HUES48 (cell line): ENCODE results near the gene MAP3K12.

Source experiments
- H3K27ac ChIP-seq: one replicate; pipeline ENCODE4 v1.7.0; 2013; ENCODE audit warnings: low read depth, low read length, inconsistent platforms
- H3K27me3 ChIP-seq: 2 replicates; pipeline ENCODE4 v1.6.1; 2013; ENCODE audit warnings: mild to moderate bottlenecking, low read length; ENCODE audit not compliant: control insufficient read depth, insufficient read depth
- H3K36me3 ChIP-seq: 2 replicates; pipeline ENCODE4 v1.6.1; 2013; ENCODE audit warnings: low read length; ENCODE audit not compliant: control insufficient read depth, insufficient read depth
- H3K4me1 ChIP-seq: 2 replicates; pipeline ENCODE4 v1.6.1; 2013; ENCODE audit warnings: mild to moderate bottlenecking, low read length; ENCODE audit not compliant: control insufficient read depth, insufficient read depth
- H3K4me3 ChIP-seq: 2 replicates; pipeline ENCODE4 v1.5.1; 2013; ENCODE audit warnings: mild to moderate bottlenecking, low read depth, low read length
- H3K9ac ChIP-seq: 2 replicates; pipeline ENCODE4 v1.6.1; 2013; ENCODE audit warnings: mild to moderate bottlenecking, low read depth, low read length, moderate library complexity
- H3K9me3 ChIP-seq: 2 replicates; pipeline ENCODE4 v1.6.1; 2013; ENCODE audit warnings: low read length; ENCODE audit not compliant: control insufficient read depth, insufficient read depth

Gene MAP3K12

GRCh38 chr12:53530061-53530460 is 30.8 kb upstream of the MAP3K12 start:
- Histone ChIP-seq H3K4me3 (no peak overlapping the region), H3K4me1 (no peaks in the 10 kb centered on the region), H3K27ac (no peak overlapping the region), H3K27me3 (no peaks in the 10 kb centered on the region), H3K36me3 (peaks cover 39% of the 10 kb centered on the region), H3K9me3 (no peaks in the 10 kb centered on the region), H3K9ac (no peak overlapping the region)

- H3K36me3 ChIP-seq = peaks cover 30% of the 10 kb centered on the region
Observed at GRCh38 chr12:53524476-53524875, 25.2 kb upstream of the MAP3K12 start.

GRCh38 chr12:53523131-53523530 is 23.9 kb upstream of the MAP3K12 start:
- H3K4me1 ChIP-seq = no peaks in the 10 kb centered on the region
- H3K27me3 ChIP-seq = no peaks in the 10 kb centered on the region
- H3K4me3 ChIP-seq = no peak overlapping the region
- H3K36me3 ChIP-seq = peaks cover 38% of the 10 kb centered on the region
- H3K9ac ChIP-seq = no peak overlapping the region
- no peaks in the 10 kb centered on the region for H3K9me3 ChIP-seq
- H3K27ac ChIP-seq = no peak overlapping the region

More at GRCh38 chr12:53524476-53524875, 25.2 kb upstream of the MAP3K12 start:
- Histone ChIP-seq H3K4me1 (no peaks in the 10 kb centered on the region), H3K4me3 (no peak overlapping the region), H3K9ac (no peak overlapping the region), H3K27ac (no peak overlapping the region), H3K27me3 (no peaks in the 10 kb centered on the region), H3K9me3 (no peaks in the 10 kb centered on the region)

GRCh38 chr12:53518381-53518780 is 19.1 kb upstream of the MAP3K12 start:
- no peak overlapping the region for H3K4me3 ChIP-seq
- no peaks in the 10 kb centered on the region for H3K4me1 ChIP-seq
- no peak overlapping the region for H3K27ac ChIP-seq
- peaks cover 61% of the 10 kb centered on the region for H3K36me3 ChIP-seq
- no peaks in the 10 kb centered on the region for H3K9me3 ChIP-seq
- no peaks in the 10 kb centered on the region for H3K27me3 ChIP-seq
- no peak overlapping the region for H3K9ac ChIP-seq

GRCh38 chr12:53516758-53517455 is 17.6 kb upstream of the MAP3K12 start:
- Histone ChIP-seq H3K4me1 (no peaks in the 10 kb centered on the region), H3K27me3 (no peaks in the 10 kb centered on the region), H3K36me3 (peaks cover 55% of the 10 kb centered on the region), H3K9me3 (no peaks in the 10 kb centered on the region), H3K9ac (no peak overlapping the region), H3K27ac (no peak overlapping the region), H3K4me3 (no peak overlapping the region)

- no peak overlapping the region for H3K9ac ChIP-seq
- no peak overlapping the region for H3K27ac ChIP-seq
- H3K9me3 ChIP-seq = no peaks in the 10 kb centered on the region
- no peaks in the 10 kb centered on the region for H3K4me1 ChIP-seq
- no peak overlapping the region for H3K4me3 ChIP-seq
- H3K36me3 ChIP-seq = peaks cover 49% of the 10 kb centered on the region
- H3K27me3 ChIP-seq = no peaks in the 10 kb centered on the region
Observed at GRCh38 chr12:53515291-53515680, 16.0 kb upstream of the MAP3K12 start.

GRCh38 chr12:53514628-53515290 is 15.5 kb upstream of the MAP3K12 start:
- no peaks in the 10 kb centered on the region for H3K9me3 ChIP-seq
- H3K4me1 ChIP-seq = no peaks in the 10 kb centered on the region
- H3K27me3 ChIP-seq = no peaks in the 10 kb centered on the region
- H3K27ac ChIP-seq = no peak overlapping the region
- H3K36me3 ChIP-seq = peaks cover 49% of the 10 kb centered on the region
- no peak overlapping the region for H3K4me3 ChIP-seq
- no peak overlapping the region for H3K9ac ChIP-seq

- no peaks in the 10 kb centered on the region for H3K27me3 ChIP-seq
- H3K4me3 ChIP-seq = no peak overlapping the region
- no peaks in the 10 kb centered on the region for H3K4me1 ChIP-seq
- H3K9me3 ChIP-seq = no peaks in the 10 kb centered on the region
- no peak overlapping the region for H3K27ac ChIP-seq
- peaks cover 46% of the 10 kb centered on the region for H3K36me3 ChIP-seq
- no peak overlapping the region for H3K9ac ChIP-seq
Observed at GRCh38 chr12:53513712-53514410, 14.6 kb upstream of the MAP3K12 start.

GRCh38 chr12:53510181-53510812 is 11.0 kb upstream of the MAP3K12 start:
- no peak overlapping the region for H3K4me3 ChIP-seq
- no peaks in the 10 kb centered on the region for H3K27me3 ChIP-seq
- no peaks in the 10 kb centered on the region for H3K9me3 ChIP-seq
- H3K4me1 ChIP-seq = no peaks in the 10 kb centered on the region
- H3K27ac ChIP-seq = no peak overlapping the region
- H3K36me3 ChIP-seq = peaks cover 40% of the 10 kb centered on the region
- no peak overlapping the region for H3K9ac ChIP-seq

- H3K9me3 ChIP-seq = no peaks in the 10 kb centered on the region
- peaks cover 43% of the 10 kb centered on the region for H3K36me3 ChIP-seq
- H3K4me1 ChIP-seq = no peaks in the 10 kb centered on the region
- H3K27me3 ChIP-seq = no peaks in the 10 kb centered on the region
- no peak overlapping the region for H3K27ac ChIP-seq
- H3K4me3 ChIP-seq = no peak overlapping the region
- H3K9ac ChIP-seq = no peak overlapping the region
Observed at GRCh38 chr12:53508534-53509170, 9.4 kb upstream of the MAP3K12 start.
